NCI-H345 (cell line): ENCODE measurements around the gene MAPK10.
"Not testable (repeated sequence)": the region's sequence is repeated elsewhere in the genome, so short reads cannot be mapped to it uniquely, and the experiment has no call there.

ENCODE experiments used
- DNase-seq: peaks from one replicate; lab custom pipeline; 2025; lab: John Stamatoyannopoulos, UW

MAPK10 gene

GRCh38 chr4:86338989-86339388 lies 20.9 kb downstream of the MAPK10 start:
- DNase-seq: no peak

GRCh38 chr4:86338521-86338920 lies 21.3 kb downstream of the MAPK10 start:
- DNase-seq: no peak

GRCh38 chr4:86334020-86334750 lies 25.7 kb downstream of the MAPK10 start:
- no peak for DNase-seq

- no peak for DNase-seq
Measured at GRCh38 chr4:86333236-86333635, 26.6 kb downstream of the MAPK10 start.

DNA sequence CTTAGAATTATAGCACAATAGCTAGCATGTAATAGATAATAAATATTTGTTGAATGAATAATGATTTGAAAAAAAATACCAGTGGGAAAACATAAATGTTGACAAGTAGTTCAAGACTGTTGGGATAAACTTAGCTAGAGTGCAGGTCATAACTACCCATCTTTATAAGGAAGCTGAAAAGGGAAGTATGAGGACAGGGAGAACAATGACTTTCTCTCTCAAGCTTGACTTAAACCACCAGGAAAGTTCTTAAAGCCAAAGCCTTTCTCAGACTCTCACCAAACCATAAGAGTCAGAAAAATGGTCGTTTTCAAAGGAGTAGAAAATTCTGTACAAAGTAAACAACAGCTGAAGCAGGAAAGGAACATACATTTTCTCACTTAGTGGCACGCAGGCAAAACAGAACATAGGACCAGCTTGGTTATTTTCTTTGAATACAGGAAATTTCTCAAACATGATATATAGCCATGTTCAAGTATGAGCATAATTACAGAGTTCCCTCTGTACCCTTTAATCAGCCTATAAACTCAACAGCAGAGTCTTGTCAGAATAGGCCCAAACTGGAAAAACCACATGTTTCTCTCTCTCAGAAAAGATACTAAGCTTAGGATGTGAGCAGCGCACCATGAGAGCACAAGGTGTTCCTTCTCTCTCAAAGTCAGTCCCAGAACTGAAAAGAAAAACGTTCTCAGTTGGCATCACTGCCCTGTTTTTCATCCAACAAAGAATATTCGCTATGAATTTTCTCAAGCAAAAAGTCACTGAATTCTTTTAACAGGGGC lies 28.7 kb downstream of the MAPK10 start:
- no peak for DNase-seq

DNA sequence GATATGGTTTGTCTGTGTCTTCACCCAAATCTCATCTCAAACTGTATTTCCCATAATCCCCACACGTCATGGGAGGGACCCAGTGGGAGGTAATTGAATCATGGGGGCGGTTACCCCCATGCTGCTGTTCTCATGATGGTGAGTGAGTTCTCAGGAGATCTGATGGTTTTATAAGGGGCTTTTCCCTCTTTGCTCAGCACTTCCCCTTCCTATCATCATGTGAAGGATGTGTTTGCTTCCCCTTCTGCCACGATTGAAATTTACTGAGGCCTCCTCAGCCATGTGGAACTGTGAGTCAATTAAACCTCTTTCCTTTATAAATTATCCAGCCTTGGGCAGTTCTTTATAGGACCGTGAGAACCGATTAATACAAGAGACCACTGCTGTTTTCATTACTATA lies 29.4 kb downstream of the MAPK10 start:
- DNase-seq: not testable (repeated sequence)

DNA sequence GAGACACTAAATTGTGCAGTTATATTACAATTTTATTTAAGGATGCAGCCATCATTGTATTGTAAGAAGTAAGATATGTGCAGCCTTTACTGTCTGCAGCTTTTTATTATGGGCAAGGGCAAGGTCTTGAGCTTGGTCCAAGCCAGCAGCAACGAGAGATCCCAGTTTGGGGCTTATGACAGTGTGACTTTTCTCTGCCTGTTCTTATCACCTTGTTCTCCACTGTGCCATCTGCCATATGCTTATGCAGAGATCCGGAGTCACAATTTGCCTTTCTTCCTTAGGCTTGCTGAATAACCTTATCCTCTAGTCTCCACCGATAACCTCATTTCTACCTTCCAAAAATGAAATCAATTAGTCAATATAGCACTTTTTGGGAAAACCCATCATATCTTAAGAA lies 30.4 kb downstream of the MAPK10 start:
- DNase-seq: no peak

DNA sequence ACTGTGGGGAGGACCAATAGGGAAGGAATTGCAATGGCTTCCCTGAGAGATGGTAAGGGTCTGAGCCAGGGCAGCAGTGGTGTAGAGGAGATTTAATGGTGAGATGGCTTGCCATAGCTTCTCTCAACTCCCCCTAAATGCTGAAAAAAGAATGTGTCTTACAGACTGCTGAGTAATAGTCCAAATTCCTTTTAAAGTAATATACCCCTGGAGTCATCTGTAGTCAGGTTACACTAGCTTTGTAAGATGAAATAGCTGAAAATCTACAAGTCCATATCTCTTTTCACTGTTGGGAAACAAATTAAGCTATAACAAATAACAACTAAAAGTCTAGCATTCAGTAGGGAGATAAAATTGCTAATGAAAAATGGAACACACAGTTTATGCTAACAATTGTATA lies 33.5 kb downstream of the MAPK10 start:
- DNase-seq: no peak

- DNase-seq: no peak
Measured at GRCh38 chr4:86319390-86319789, 40.5 kb downstream of the MAPK10 start.

DNA sequence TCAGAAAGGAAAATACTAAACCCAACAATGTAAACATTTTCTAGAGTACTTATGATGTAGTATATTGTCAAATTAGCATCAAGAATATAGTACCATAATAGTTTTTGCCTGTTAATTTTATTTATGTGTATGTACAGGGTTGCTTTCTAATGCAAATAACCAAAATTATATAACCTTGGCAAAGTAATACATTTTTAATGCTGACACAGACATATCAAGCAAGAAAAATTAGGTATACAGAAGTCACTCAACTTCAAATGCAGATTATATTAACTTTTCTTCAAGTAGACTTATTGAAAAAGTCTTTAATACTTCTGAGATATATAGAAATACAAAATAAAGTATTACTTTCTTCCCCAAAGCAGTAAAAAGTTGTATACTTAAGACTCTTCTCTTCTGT lies 44.3 kb downstream of the MAPK10 start:
- no peak for DNase-seq

DNA sequence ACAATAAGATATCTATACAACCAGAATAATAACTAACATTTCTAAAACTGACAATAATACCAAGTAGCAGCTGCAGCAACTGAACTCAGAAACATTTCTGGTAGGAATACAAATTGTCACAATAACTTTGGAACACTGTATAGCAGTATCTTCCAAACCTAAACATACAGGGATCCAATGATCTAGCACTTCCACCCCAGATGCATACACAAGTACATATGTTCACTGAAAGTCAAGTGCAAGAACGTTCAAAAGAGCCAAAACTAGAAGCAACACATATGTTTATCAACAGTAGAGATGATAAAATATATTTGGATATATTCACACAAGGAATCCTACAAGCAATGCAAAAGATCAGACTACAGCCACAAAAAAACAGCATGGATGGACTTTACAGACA lies 46.2 kb downstream of the MAPK10 start:
- no peak for DNase-seq

GRCh38 chr4:86307432-86307831 lies 52.4 kb downstream of the MAPK10 start:
- no peak for DNase-seq

DNA sequence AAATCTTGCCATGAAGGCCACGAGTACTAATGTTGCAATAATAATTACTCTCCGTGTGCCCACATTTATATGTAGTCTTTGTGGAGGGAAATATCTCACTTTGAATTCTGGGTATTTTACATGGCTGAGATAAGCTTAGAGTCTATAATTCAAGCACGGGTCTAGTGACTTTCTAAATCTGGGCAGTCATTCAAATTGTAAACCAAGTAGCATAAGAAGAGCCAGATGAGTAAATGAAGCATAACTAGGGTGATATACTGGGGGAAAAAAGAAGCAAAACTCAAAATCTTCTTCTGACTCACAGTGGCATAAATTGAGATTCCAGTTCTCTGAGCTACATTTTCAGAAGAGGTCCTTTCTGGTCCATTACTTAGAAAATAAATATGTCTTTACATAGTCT lies 53.0 kb downstream of the MAPK10 start:
- no peak for DNase-seq

GRCh38 chr4:86302830-86303229 lies 57.0 kb downstream of the MAPK10 start:
- no peak for DNase-seq

DNA sequence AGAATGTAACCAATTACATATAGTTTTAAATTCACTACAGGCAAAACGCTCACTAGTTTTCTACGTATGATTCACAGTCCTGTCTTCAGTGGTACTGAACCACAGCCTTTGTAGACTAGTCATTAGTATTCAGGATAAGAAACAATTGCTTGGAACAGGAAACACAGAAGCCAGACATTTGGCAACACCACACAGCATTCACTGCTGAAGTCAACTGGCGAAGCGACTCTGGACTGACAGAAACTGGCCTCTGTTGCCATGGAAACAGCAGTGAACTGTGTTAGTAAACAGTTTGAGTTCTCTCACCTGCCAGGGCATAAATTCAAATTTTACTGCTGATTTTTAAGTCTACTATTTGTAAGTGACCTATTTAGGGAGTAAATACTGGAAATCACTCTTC lies 57.6 kb downstream of the MAPK10 start:
- DNase-seq: peak; percentile 81

DNA sequence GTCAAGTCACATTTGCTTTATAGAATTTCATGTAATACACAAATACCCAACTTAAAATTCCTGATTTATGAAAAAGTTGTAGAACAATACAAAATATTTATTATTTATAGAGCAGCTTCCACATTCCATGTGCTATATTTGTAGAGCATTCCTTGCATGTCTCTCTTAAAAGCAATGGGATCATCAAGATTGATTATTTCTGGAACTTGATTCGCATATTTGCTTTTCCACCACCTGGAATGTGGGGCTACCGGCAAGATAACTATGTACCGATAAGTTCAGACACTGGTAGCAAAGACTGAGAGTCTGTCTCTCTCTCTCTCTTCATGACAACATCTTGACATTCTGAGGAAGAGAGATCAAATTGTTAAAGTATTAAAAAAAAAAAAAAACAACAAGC lies 59.3 kb downstream of the MAPK10 start:
- DNase-seq: no peak

DNA sequence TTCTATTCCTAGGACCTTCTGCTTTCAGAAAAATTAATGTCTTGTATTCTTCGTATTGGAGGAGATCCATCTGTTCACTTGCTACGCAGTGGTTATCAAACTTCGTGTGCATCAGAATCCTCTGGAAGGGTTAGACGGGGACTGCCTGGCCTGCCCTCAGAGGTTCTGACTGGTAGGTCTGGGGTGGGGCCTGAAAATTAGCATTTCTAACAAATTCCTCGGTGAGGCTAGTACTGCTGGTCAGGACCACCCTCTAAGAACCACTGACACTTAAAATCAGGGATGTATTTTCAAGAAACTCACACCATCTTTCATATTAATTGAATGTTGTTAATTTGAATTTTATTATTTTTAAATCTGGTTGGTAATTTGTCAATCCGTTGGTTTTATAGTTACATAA lies 63.0 kb downstream of the MAPK10 start:
- DNase-seq: no peak

DNA sequence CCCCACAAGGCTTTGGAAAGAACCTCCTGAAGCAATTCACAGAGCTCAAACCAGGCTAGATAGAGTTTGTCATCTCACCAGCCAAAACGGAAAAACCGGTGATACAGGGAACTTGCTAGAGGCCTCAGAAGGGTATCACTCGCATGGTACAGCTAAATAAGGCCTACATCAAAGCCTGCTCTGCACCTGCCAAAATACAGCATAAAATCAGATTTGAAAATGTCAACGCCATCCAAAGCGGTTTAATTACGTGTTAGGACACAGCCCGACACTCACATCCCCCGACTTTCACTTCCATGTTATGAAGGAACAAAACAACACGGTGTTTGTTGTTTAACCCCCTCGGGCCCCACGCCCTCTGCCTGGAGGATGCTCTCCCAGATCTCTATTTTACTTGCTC lies 65.0 kb downstream of the MAPK10 start:
- DNase-seq: no peak

GRCh38 chr4:86291180-86291579 lies 68.7 kb downstream of the MAPK10 start:
- DNase-seq: no peak

GRCh38 chr4:86286726-86287125 lies 73.1 kb downstream of the MAPK10 start:
- DNase-seq: no peak

DNA sequence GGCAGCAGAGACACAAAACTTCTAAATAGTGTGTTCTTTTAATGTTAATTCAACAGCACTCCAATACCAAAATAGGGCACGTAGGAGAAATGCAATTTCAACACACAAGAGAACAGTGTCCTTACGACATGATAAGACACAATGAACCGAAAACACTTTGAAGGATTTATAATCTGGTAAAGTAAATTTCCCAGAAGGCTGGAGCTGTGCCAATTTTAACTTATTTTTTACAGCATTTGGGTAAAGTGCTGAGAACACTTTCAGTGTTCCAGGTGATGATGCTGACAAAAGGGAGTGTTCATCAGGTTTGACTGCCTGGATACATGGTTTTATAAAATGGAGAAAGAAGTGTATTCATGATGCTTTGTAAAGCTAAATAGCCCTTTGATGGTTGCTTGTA lies 76.5 kb downstream of the MAPK10 start:
- peak; percentile 6 for DNase-seq

DNA sequence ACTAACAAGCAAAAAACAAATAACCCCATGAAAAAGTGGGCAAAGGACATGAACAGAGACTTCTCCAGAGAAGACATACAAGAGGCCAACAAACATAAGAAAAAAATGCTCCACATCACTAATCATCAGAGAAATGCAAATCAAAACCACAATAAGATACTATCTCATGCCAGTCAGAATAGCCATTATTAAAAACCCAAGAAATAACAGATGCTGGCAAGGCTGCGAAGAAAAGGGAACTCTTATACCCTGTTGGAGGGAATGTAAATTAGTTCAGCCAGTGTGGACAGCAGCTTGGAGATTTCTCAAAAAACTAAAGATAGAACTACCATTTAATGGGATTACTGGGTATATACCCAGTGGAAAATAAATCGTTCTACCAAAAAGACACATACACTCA lies 79.6 kb downstream of the MAPK10 start:
- DNase-seq: no peak

GRCh38 chr4:86279293-86279960 lies 80.4 kb downstream of the MAPK10 start:
- DNase-seq: no peak
